Keratinocyte (primary cell): ENCODE measurements around the gene LMO3. TPM values are rescaled to one million over a fixed set of nuclear protein-coding genes. Genes with fewer than 3 reads are reported as not detected.

Experiments
- DNase-seq: peaks from one replicate; pipeline ENCODE4 v3.0.0-alpha.2; 2011; ENCODE audit warnings: low read depth, missing footprints, low spot score
- FAIRE-seq: peaks from 2 replicates; lab custom pipeline; 2011; peaks lifted over from hg19 to GRCh38; lab: Jason Lieb, UNC
- H2AFZ ChIP-seq: 2 replicates; pipeline ENCODE4 v1.6.0; 2012; ENCODE audit warnings: low read length, control low read depth, inconsistent platforms; ENCODE audit not compliant: control insufficient read depth
- H3K27ac ChIP-seq: 2 replicates; pipeline ENCODE4 v1.5.1; 2011; ENCODE audit warnings: low read length; ENCODE audit not compliant: control insufficient read depth, insufficient read depth
- H3K27me3 ChIP-seq: 3 replicates; pipeline ENCODE4 v1.6.0; 2011; ENCODE audit warnings: low read length; ENCODE audit not compliant: control insufficient read depth, insufficient read depth; ENCODE audit errors: extremely low read depth
- H3K36me3 ChIP-seq, 2 experiments: 2 replicates in 1 of 2; 3 replicates in 1 of 2; pipeline ENCODE4 v1.5.1; 2011; ENCODE audit warnings: low read length in 2 of 2, mild to moderate bottlenecking in 1 of 2; ENCODE audit not compliant: control insufficient read depth in 2 of 2, insufficient read depth in 2 of 2; ENCODE audit errors: extremely low read depth in 1 of 2
- H3K4me1 ChIP-seq: 3 replicates; pipeline ENCODE4 v1.5.1; 2011; ENCODE audit warnings: low read length; ENCODE audit not compliant: control insufficient read depth, insufficient read depth; ENCODE audit errors: extremely low read depth
- H3K4me2 ChIP-seq: 3 replicates; pipeline ENCODE4 v1.6.0; 2011; ENCODE audit warnings: low read depth, low read length; ENCODE audit not compliant: control insufficient read depth, insufficient read depth; ENCODE audit errors: extremely low read depth
- H3K4me3 ChIP-seq, 3 experiments: fragments of 200-600 bp in 1 of 3; sonication (generic) in 1 of 3; 2 replicates in 2 of 3; 3 replicates in 1 of 3; pipeline ENCODE4 v1.5.1; 2011 to 2016; ENCODE audit warnings: low read length in 3 of 3, mild to moderate bottlenecking in 3 of 3, control low read depth in 2 of 3, inconsistent platforms in 1 of 3, low read depth in 1 of 3, mixed read lengths in 1 of 3, mixed run types in 1 of 3, moderate library complexity in 1 of 3; ENCODE audit not compliant: control insufficient read depth in 2 of 3, insufficient read depth in 2 of 3; ENCODE audit errors: extremely low read depth in 1 of 3
- H3K79me2 ChIP-seq: 2 replicates; pipeline ENCODE4 v1.6.0; 2012; ENCODE audit warnings: low read length; ENCODE audit not compliant: control insufficient read depth, insufficient read depth
- H3K9ac ChIP-seq: 3 replicates; pipeline ENCODE4 v1.6.0; 2011; ENCODE audit warnings: low read length; ENCODE audit not compliant: control insufficient read depth, insufficient read depth; ENCODE audit errors: extremely low read depth
- H3K9me1 ChIP-seq: 3 replicates; pipeline ENCODE4 v1.6.0; 2011; ENCODE audit warnings: low read length; ENCODE audit not compliant: control insufficient read depth, insufficient read depth; ENCODE audit errors: extremely low read depth
- H3K9me3 ChIP-seq: 2 replicates; pipeline ENCODE4 v1.5.1; 2012; ENCODE audit warnings: low read depth, low read length; ENCODE audit not compliant: control insufficient read depth
- H4K20me1 ChIP-seq: 3 replicates; pipeline ENCODE4 v1.6.0; 2011; ENCODE audit warnings: low read length; ENCODE audit not compliant: control insufficient read depth, insufficient read depth; ENCODE audit errors: extremely low read depth
- CTCF ChIP-seq, 3 experiments: IDR thresholded peaks in 1 of 3; conservative IDR thresholded peaks in 1 of 3; optimal IDR thresholded peaks in 1 of 3; 2 replicates in 2 of 3; 3 replicates in 1 of 3; pipeline versions ENCODE3 to v1.5.1; 2011; ENCODE audit warnings: low read length in 3 of 3, mild to moderate bottlenecking in 3 of 3, moderate library complexity in 2 of 3, control low read depth in 1 of 3, inconsistent platforms in 1 of 3; ENCODE audit not compliant: insufficient read depth in 2 of 3; ENCODE audit errors: extremely low read depth in 1 of 3
- EZH2 ChIP-seq: IDR thresholded peaks from one replicate; pipeline ENCODE4 v1.6.1; 2012; ENCODE audit warnings: inconsistent platforms, mild to moderate bottlenecking, low read length, moderate library complexity
- dilution Hi-C: fragments of 300-500 bp; cut with MboI; formaldehyde crosslinking; loops from one replicate; pipeline ENCODE4 v1.7.0; 2020; ENCODE audit warnings: low sequenced_read_pairs; ENCODE audit not compliant: extremely low pct_ligation_motif_present
- polyA plus RNA-seq, 5 experiments: library from polyadenylated mRNA; depleted of rRNA in 3 of 5; stranded (reverse) in 3 of 5; stranded (forward) in 1 of 5; unstranded in 1 of 5; fragments of >200 nt; gene quantifications; 1 replicate in 1 of 5; 2 replicates in 3 of 5; 3 replicates in 1 of 5; pipeline versions ENCODE4 v1.2.1 to v1.2.3, GENCODE V29; 2011 to 2012; ENCODE audit warnings: missing spikeins in 2 of 5, low read depth in 1 of 5, low replicate concordance in 1 of 5

The LMO3 gene
- polyA plus RNA-seq, 1 donor (not counting 4 experiments of a cell fraction or from before 2014, with no cell fraction given) = not detected

- no peak for FAIRE-seq
- H3K4me3 ChIP-seq = no peak overlapping the region
- no peaks in the 10 kb centered on the region for H3K4me1 ChIP-seq
- dilution Hi-C loops = no loop called here
- H4K20me1 ChIP-seq = no peaks in the 10 kb centered on the region
- no peaks in the 10 kb centered on the region for H3K36me3 ChIP-seq
- no peak for TF ChIP-seq CTCF (optimal IDR thresholded peaks at IDR 0.05 in 1 of 3, IDR thresholded peaks at IDR 0.05 in 1 of 3, conservative IDR thresholded peaks at IDR 0.05 in 1 of 3; ENCODE audit: extremely low read depth in 1 of 3, insufficient read depth in 2 of 3, low read length in 3 of 3)
- no peak for TF ChIP-seq EZH2
- H2AFZ ChIP-seq = no peak overlapping the region
- H3K79me2 ChIP-seq = no peaks in the 10 kb centered on the region
- H3K9me3 ChIP-seq = no peaks in the 10 kb centered on the region
- H3K9ac ChIP-seq = no peak overlapping the region
- no peak overlapping the region for H3K27ac ChIP-seq
- H3K27me3 ChIP-seq = no peaks in the 10 kb centered on the region
- no peaks in the 10 kb centered on the region for H3K9me1 ChIP-seq
- DNase-seq = no peak
- H3K4me2 ChIP-seq = no peak overlapping the region
These were observed 106.4 kb downstream of the LMO3 start for GRCh38 chr12:16499611-16500010.
